HL-60 (cell line): Measurements from ENCODE around the gene OCEL1.

ENCODE experiments used
- GABPA ChIP-seq: IDR thresholded peaks from 2 replicates; pipeline ENCODE4 v1.6.1; 2012; ENCODE audit warnings: low read depth
- POLR2AphosphoS5 ChIP-seq: IDR thresholded peaks from 2 replicates; pipeline ENCODE4 v1.6.1; 2012; ENCODE audit warnings: low read depth
- SPI1 ChIP-seq: IDR thresholded peaks from 2 replicates; pipeline ENCODE4 v1.6.1; 2012; ENCODE audit warnings: low read depth, mild to moderate bottlenecking, borderline replicate concordance
- TF ChIP-seq, protein P1 (sequence below): IDR thresholded peaks from one replicate; pipeline ENCODE4 v1.5.1; 2011; ENCODE audit warnings: low read length, control low read depth, inconsistent platforms; ENCODE audit not compliant: insufficient read depth
- TF ChIP-seq, protein P2 (sequence below): IDR thresholded peaks from 2 replicates; pipeline ENCODE4 v1.6.1; 2012; ENCODE audit warnings: low read depth; ENCODE audit not compliant: insufficient replicate concordance

DNA sequence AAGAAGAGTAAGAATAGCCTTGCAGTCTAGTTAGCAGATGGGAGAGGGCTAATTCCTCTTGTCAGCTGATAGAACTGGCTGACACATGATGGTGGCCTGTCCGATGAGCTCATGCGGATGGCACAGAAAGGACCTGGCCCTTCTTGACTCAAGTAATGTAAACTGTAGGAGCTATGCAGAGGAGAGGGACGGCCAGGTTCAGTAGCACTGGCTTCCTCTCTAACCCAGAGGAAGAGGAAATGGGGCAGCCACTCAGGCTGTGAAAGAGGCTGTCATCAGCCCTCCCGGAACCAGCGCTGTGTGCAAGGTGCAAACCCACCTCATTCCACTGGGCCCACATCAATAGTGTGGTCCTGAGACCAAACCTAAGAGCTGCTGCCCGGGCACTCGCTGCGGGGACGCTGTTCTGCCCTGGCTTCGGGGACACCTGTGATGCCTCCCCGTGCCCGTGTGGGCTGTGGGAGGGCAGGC is 41.6 kb upstream of the OCEL1 start:
- TF ChIP-seq, protein P1, sequence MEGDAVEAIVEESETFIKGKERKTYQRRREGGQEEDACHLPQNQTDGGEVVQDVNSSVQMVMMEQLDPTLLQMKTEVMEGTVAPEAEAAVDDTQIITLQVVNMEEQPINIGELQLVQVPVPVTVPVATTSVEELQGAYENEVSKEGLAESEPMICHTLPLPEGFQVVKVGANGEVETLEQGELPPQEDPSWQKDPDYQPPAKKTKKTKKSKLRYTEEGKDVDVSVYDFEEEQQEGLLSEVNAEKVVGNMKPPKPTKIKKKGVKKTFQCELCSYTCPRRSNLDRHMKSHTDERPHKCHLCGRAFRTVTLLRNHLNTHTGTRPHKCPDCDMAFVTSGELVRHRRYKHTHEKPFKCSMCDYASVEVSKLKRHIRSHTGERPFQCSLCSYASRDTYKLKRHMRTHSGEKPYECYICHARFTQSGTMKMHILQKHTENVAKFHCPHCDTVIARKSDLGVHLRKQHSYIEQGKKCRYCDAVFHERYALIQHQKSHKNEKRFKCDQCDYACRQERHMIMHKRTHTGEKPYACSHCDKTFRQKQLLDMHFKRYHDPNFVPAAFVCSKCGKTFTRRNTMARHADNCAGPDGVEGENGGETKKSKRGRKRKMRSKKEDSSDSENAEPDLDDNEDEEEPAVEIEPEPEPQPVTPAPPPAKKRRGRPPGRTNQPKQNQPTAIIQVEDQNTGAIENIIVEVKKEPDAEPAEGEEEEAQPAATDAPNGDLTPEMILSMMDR = no peak
- TF ChIP-seq SPI1 (no peak), POLR2AphosphoS5 (no peak), GABPA (no peak)
- TF ChIP-seq, protein P2, sequence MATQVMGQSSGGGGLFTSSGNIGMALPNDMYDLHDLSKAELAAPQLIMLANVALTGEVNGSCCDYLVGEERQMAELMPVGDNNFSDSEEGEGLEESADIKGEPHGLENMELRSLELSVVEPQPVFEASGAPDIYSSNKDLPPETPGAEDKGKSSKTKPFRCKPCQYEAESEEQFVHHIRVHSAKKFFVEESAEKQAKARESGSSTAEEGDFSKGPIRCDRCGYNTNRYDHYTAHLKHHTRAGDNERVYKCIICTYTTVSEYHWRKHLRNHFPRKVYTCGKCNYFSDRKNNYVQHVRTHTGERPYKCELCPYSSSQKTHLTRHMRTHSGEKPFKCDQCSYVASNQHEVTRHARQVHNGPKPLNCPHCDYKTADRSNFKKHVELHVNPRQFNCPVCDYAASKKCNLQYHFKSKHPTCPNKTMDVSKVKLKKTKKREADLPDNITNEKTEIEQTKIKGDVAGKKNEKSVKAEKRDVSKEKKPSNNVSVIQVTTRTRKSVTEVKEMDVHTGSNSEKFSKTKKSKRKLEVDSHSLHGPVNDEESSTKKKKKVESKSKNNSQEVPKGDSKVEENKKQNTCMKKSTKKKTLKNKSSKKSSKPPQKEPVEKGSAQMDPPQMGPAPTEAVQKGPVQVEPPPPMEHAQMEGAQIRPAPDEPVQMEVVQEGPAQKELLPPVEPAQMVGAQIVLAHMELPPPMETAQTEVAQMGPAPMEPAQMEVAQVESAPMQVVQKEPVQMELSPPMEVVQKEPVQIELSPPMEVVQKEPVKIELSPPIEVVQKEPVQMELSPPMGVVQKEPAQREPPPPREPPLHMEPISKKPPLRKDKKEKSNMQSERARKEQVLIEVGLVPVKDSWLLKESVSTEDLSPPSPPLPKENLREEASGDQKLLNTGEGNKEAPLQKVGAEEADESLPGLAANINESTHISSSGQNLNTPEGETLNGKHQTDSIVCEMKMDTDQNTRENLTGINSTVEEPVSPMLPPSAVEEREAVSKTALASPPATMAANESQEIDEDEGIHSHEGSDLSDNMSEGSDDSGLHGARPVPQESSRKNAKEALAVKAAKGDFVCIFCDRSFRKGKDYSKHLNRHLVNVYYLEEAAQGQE = no peak
